IPS-20b (cell line): ENCODE results near the gene ENO2.

Experiments used
- H3K27ac ChIP-seq: one replicate; pipeline ENCODE4 v1.5.1; 2013; ENCODE audit warnings: low read length
- H3K27me3 ChIP-seq: 2 replicates; pipeline ENCODE4 v1.6.1; 2013; ENCODE audit warnings: mild to moderate bottlenecking, low read length, inconsistent platforms; ENCODE audit not compliant: insufficient read depth
- H3K36me3 ChIP-seq: 2 replicates; pipeline ENCODE4 v1.6.1; 2013; ENCODE audit warnings: low read depth, mild to moderate bottlenecking, inconsistent platforms, low read length, moderate library complexity; ENCODE audit not compliant: insufficient read depth
- H3K4me1 ChIP-seq: 2 replicates; pipeline ENCODE4 v1.6.1; 2013; ENCODE audit warnings: mild to moderate bottlenecking, control low read depth, inconsistent platforms, low read length, moderate library complexity; ENCODE audit not compliant: insufficient read depth
- H3K4me3 ChIP-seq: 2 replicates; pipeline ENCODE4 v1.5.1; 2013; ENCODE audit warnings: mild to moderate bottlenecking, low read length, inconsistent platforms
- H3K9ac ChIP-seq: 2 replicates; pipeline ENCODE4 v1.6.1; 2013; ENCODE audit warnings: low read depth, mild to moderate bottlenecking, inconsistent platforms, low read length, moderate library complexity
- H3K9me3 ChIP-seq: 2 replicates; pipeline ENCODE4 v1.6.1; 2013; ENCODE audit warnings: mild to moderate bottlenecking, low read depth, low read length, inconsistent platforms; ENCODE audit not compliant: insufficient read depth

Gene ENO2

GRCh38 chr12:6929466-6930452, 15.4 kb downstream of the ENO2 start:
- Histone ChIP-seq H3K36me3 (peaks cover 35% of the 10 kb centered on the region), H3K27me3 (no peaks in the 10 kb centered on the region), H3K4me1 (peaks cover 29% of the 10 kb centered on the region; the same call in 1 of the 2 replicates), H3K9me3 (no peaks in the 10 kb centered on the region), H3K4me3 (peak overlapping the region; percentile 97), H3K9ac (peak overlapping the region; percentile 90; the same call in 1 of the 2 replicates), H3K27ac (no peak overlapping the region)

GRCh38 chr12:6932766-6933165, 18.4 kb downstream of the ENO2 start:
- H3K27ac ChIP-seq: no peak overlapping the region

GRCh38 chr12:6934110-6934509, 19.7 kb downstream of the ENO2 start:
- Histone ChIP-seq H3K27ac (no peak overlapping the region), H3K4me1 (peaks cover 15% of the 10 kb centered on the region; the same call in 1 of the 2 replicates), H3K36me3 (peaks cover 58% of the 10 kb centered on the region)

More at GRCh38 chr12:6932766-6933165, 18.4 kb downstream of the ENO2 start:
- Histone ChIP-seq H3K9me3 (no peaks in the 10 kb centered on the region), H3K4me3 (no peak overlapping the region), H3K4me1 (peaks cover 12% of the 10 kb centered on the region; the same call in 1 of the 2 replicates), H3K27me3 (no peaks in the 10 kb centered on the region), H3K36me3 (peaks cover 49% of the 10 kb centered on the region), H3K9ac (no peak overlapping the region; the same call in 1 of the 2 replicates)

GRCh38 chr12:6935371-6936193, 21.2 kb downstream of the ENO2 start:
- H3K4me1 ChIP-seq: peaks cover 4% of the 10 kb centered on the region; the same call in 1 of the 2 replicates
- peaks cover 63% of the 10 kb centered on the region for H3K36me3 ChIP-seq
- no peak overlapping the region for H3K9ac ChIP-seq
- no peaks in the 10 kb centered on the region for H3K27me3 ChIP-seq
- H3K4me3 ChIP-seq: no peak overlapping the region
- H3K9me3 ChIP-seq: no peaks in the 10 kb centered on the region
- H3K27ac ChIP-seq: no peak overlapping the region

More at GRCh38 chr12:6934110-6934509, 19.7 kb downstream of the ENO2 start:
- H3K4me3 ChIP-seq: no peak overlapping the region
- H3K9ac ChIP-seq: no peak overlapping the region
- no peaks in the 10 kb centered on the region for H3K9me3 ChIP-seq
- no peaks in the 10 kb centered on the region for H3K27me3 ChIP-seq

- no peak overlapping the region for H3K4me3 ChIP-seq
- H3K9me3 ChIP-seq: no peaks in the 10 kb centered on the region
- H3K27me3 ChIP-seq: no peaks in the 10 kb centered on the region
- peaks cover 4% of the 10 kb centered on the region; the same call in 1 of the 2 replicates for H3K4me1 ChIP-seq
- H3K36me3 ChIP-seq: peaks cover 69% of the 10 kb centered on the region
- no peak overlapping the region for H3K27ac ChIP-seq
- no peak overlapping the region for H3K9ac ChIP-seq
These were observed 21.8 kb downstream of the ENO2 start for GRCh38 chr12:6936194-6936635.

GRCh38 chr12:6936636-6937480, 22.5 kb downstream of the ENO2 start:
- Histone ChIP-seq H3K36me3 (peaks cover 75% of the 10 kb centered on the region), H3K9me3 (no peaks in the 10 kb centered on the region), H3K27ac (no peak overlapping the region), H3K4me1 (peaks cover 4% of the 10 kb centered on the region; the same call in 1 of the 2 replicates), H3K4me3 (peak overlapping the region; percentile 77; the same call in 1 of the 2 replicates), H3K27me3 (no peaks in the 10 kb centered on the region), H3K9ac (peak overlapping the region; percentile 92; the same call in 1 of the 2 replicates)

GRCh38 chr12:6937481-6938352, 23.3 kb downstream of the ENO2 start:
- H3K27ac ChIP-seq: peak overlapping the region; percentile 83
- peak overlapping the region; percentile 92 for H3K9ac ChIP-seq
- H3K9me3 ChIP-seq: no peaks in the 10 kb centered on the region
- H3K4me1 ChIP-seq: peaks cover 4% of the 10 kb centered on the region; the same call in 1 of the 2 replicates
- H3K27me3 ChIP-seq: no peaks in the 10 kb centered on the region
- H3K4me3 ChIP-seq: peak overlapping the region; percentile 77
- peaks cover 66% of the 10 kb centered on the region for H3K36me3 ChIP-seq

- Histone ChIP-seq H3K9ac (peak overlapping the region; percentile 92; the same call in 1 of the 2 replicates), H3K4me3 (peak overlapping the region; percentile 77), H3K27ac (peak overlapping the region; percentile 83), H3K27me3 (no peaks in the 10 kb centered on the region), H3K4me1 (peaks cover 4% of the 10 kb centered on the region; the same call in 1 of the 2 replicates), H3K9me3 (no peaks in the 10 kb centered on the region), H3K36me3 (peaks cover 59% of the 10 kb centered on the region)
These were observed 24.2 kb downstream of the ENO2 start for GRCh38 chr12:6938353-6939190.

GRCh38 chr12:6939191-6939540, 24.8 kb downstream of the ENO2 start:
- Histone ChIP-seq H3K4me3 (no peak overlapping the region), H3K9me3 (no peaks in the 10 kb centered on the region), H3K36me3 (peaks cover 53% of the 10 kb centered on the region), H3K27me3 (no peaks in the 10 kb centered on the region), H3K27ac (no peak overlapping the region), H3K9ac (no peak overlapping the region), H3K4me1 (peaks cover 4% of the 10 kb centered on the region; the same call in 1 of the 2 replicates)
